Gastrocnemius medialis (tissue), 4 donors: ENCODE results near the gene MESP2.

ENCODE experiments used
- CTCF ChIP-seq, 5 experiments: fragments of 450-650 bp in 3 of 5; fragments of 200-600 bp in 2 of 5; sonication (generic) in 2 of 5; IDR thresholded peaks in 4 of 5; conservative IDR thresholded peaks in 1 of 5; 1 replicate in 4 of 5; 2 replicates in 1 of 5; pipeline ENCODE4 v1.5.1; 2016 to 2019; ENCODE audit warnings: antibody characterized with exemption in 5 of 5, mild to moderate bottlenecking in 3 of 5, moderate library complexity in 3 of 5
- POLR2A ChIP-seq, 2 donors: fragments of 450-650 bp; IDR thresholded peaks; one replicate each; pipeline ENCODE4 v1.6.1; 2017; ENCODE audit warnings: antibody characterized with exemption in 2 of 2, mild to moderate bottlenecking in 2 of 2, moderate library complexity in 2 of 2

- TF ChIP-seq CTCF (IDR thresholded peaks at IDR 0.05 in 4 of 5, conservative IDR thresholded peaks at IDR 0.05 in 1 of 5) (no peak), POLR2A (IDR thresholded peaks at IDR 0.05) (no peak)
Observed at GRCh38 chr15:89799918-89800498, 23.9 kb downstream of the MESP2 start.
